Adrenal gland (tissue), 12 donors: Measurements from ENCODE around the gene CSF1R. TPM values are rescaled to one million over a fixed set of nuclear protein-coding genes. Genes with fewer than 3 reads are reported as not detected.
"Not testable (repeated sequence)": the region's sequence is repeated elsewhere in the genome, so short reads cannot be mapped to it uniquely, and the experiment has no call there.

Experiments used
- DNase-seq, 7 donors: peaks; one replicate each; pipeline ENCODE4 v3.0.0-alpha.2; 2019 to 2020
- H3K27ac ChIP-seq, 5 donors: fragments of 200-600 bp; sonication (generic) in 4 of 5; 1 replicate in 3 of 5; 2 replicates in 2 of 5; pipeline versions ENCODE4 v1.5.1 to v1.8.0; 2016 to 2020; ENCODE audit warnings: mild to moderate bottlenecking in 1 of 5
- H3K27me3 ChIP-seq: fragments of 200-600 bp; 2 replicates; pipeline ENCODE4 v1.8.0; 2021
- H3K36me3 ChIP-seq, 2 donors: fragments of 200-600 bp; replicated peaks in 1 of 2; 1 replicate in 1 of 2; 2 replicates in 1 of 2; pipeline versions ENCODE4 v1.5.1 to v1.8.0; 2018 to 2022
- H3K4me1 ChIP-seq, 2 donors: fragments of 200-600 bp; replicated peaks in 1 of 2; 1 replicate in 1 of 2; 2 replicates in 1 of 2; pipeline versions ENCODE4 v1.5.1 to v1.8.0; 2018 to 2021
- H3K4me3 ChIP-seq, 4 donors: fragments of 200-600 bp; sonication (generic) in 3 of 4; one replicate each; pipeline ENCODE4 v1.5.1; 2016 to 2018
- H3K9me3 ChIP-seq, 3 donors: fragments of 200-600 bp; sonication (generic) in 1 of 3; replicated peaks in 1 of 3; 1 replicate in 2 of 3; 2 replicates in 1 of 3; pipeline versions ENCODE4 v1.5.1 to v1.8.0; 2016 to 2021
- CTCF ChIP-seq, 6 experiments: fragments of 450-650 bp in 4 of 6; fragments of 200-600 bp in 2 of 6; sonication (generic) in 1 of 6; IDR thresholded peaks; 1 replicate in 5 of 6; 2 replicates in 1 of 6; pipeline versions ENCODE4 v1.5.1 to v1.8.0; 2016 to 2021; ENCODE audit warnings: antibody characterized with exemption in 6 of 6, mild to moderate bottlenecking in 2 of 6, moderate library complexity in 1 of 6
- POLR2A ChIP-seq, 2 donors: fragments of 450-650 bp; IDR thresholded peaks; one replicate each; pipeline ENCODE4 v1.6.1; 2017; ENCODE audit warnings: antibody characterized with exemption in 2 of 2, mild to moderate bottlenecking in 2 of 2, moderate library complexity in 1 of 2
- WGBS, 4 donors: extraction: QIAGEN DNeasy Blood & Tissue Kit in 2 of 4; methylation state at CpG; one replicate each; pipeline versions ENCODE4 v1.1.5 to v1.1.7; 2013 to 2017; 5-methylcytosine and 5-hydroxymethylcytosine counted together
- intact Hi-C, 2 donors: fragments of 100-400 bp; cut with DNase I; formaldehyde crosslinking; loops; one replicate each; pipeline versions ENCODE4 v1.14.1 to v1.15.0; 2022 to 2023
- polyA plus RNA-seq, 3 donors: library from polyadenylated mRNA; stranded (reverse); fragments of 200-250 nt in 2 of 3; fragments of 350-450 nt in 1 of 3; fragmentation: Illumina TruSeq in 1 of 3; extraction: RNeasy Lipid Tissue Mini Kit (QIAGEN cat#74804) in 1 of 3; gene quantifications; one replicate each; pipeline ENCODE4 v1.2.3, GENCODE V29; 2013 to 2014
- total RNA-seq, 9 donors: library from RNA; depleted of rRNA in 4 of 9; stranded (reverse); fragments of >200 nt in 4 of 9; fragments of 120-200 nt in 1 of 9; fragmentation: NEBNext Ultra II Directional in 1 of 9; extraction: Animal tissue kit (Norgen Biotek cat#: 25700) in 1 of 9; gene quantifications; one replicate each; pipeline versions ENCODE4 v1.1.0 to v1.2.4, GENCODE V29; 2013 to 2023
- donor health status: healthy with polysubstance abuse.
- donor health status: Bipolar disorder and iron deficiency.
- donor health status: DM: yes; HTN: yes; CAD: no.
- donor health status: DM: no; HTN: no; CAD: no.
- donor health status: DM: no; HTN: no; CAD: no.
- donor health status: DM: yes; HTN: yes; CAD: no.

CSF1R gene
- total and polyA plus RNA-seq, 12 donors: 4.6 to 165 (median 72.4) TPM

GRCh38 chr5:150052956-150053712 lies 33.2 kb downstream of the CSF1R start:
- Histone ChIP-seq H3K9me3 (no peaks in the 10 kb centered on the region), H3K27me3 (no peaks in the 10 kb centered on the region), H3K4me3 (no peak overlapping the region), H3K27ac (peak overlapping the region in 2 of 5 donors; percentile 26 to 62), H3K36me3 (peaks cover 0 to 79% of the 10 kb centered on the region in 2 donors), H3K4me1 (peaks cover 0 to 25% of the 10 kb centered on the region in 2 donors)
- intact Hi-C loops: no loop called here
- peak in 5 of 7 donors; percentile 63 to 73 (median 65) for DNase-seq
- TF ChIP-seq CTCF (IDR thresholded peaks at IDR 0.05) (no peak), POLR2A (IDR thresholded peaks at IDR 0.05) (no peak)
- WGBS, 4 donors: 61 to 72% (median 69%) methylated on average over 9 of the region's 9 CpGs

- Histone ChIP-seq H3K4me1 (peaks cover 0 to 32% of the 10 kb centered on the region in 2 donors), H3K4me3 (no peak overlapping the region), H3K9me3 (no peaks in the 10 kb centered on the region), H3K36me3 (peaks cover 0 to 86% of the 10 kb centered on the region in 2 donors), H3K27ac (peak overlapping the region in 2 of 5 donors; percentile 26 to 62), H3K27me3 (no peaks in the 10 kb centered on the region)
- no peak for DNase-seq
- TF ChIP-seq POLR2A (IDR thresholded peaks at IDR 0.05): no peak
- no peak for TF ChIP-seq CTCF (IDR thresholded peaks at IDR 0.05)
- intact Hi-C loops: no loop called here
- 47 to 100% (median 69%) methylated on average over 3 to 6 of the region's 6 CpGs for WGBS, 4 donors
Observed at GRCh38 chr5:150052226-150052955, 34.0 kb downstream of the CSF1R start.

DNA sequence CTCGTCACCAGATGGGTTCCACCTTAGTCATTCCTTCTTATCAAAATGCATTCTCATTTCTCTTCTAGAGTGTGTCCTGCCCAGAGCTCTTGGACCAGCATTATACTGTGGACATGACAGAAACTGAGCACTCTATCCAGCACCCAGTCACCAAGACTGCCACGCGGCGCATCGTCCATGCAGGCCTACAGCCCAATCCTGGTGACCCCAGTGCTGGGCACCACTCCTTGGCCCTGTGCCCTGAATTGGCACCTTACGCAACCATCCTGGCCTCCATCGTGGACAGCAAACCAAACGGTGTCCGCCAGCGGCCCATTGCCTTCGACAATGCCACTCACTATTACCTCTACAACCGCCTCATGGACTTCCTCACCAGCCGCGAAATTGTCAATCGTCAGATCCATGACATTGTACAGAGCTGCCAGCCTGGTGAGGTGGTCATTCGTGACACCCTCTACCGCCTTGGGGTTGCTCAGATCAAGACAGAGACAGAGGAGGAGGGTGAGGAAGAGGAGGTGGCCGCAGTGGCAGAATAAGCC lies 34.6 kb downstream of the CSF1R start:
- H3K27ac ChIP-seq: peak overlapping the region in 1 of 5 donors; percentile 1
- no peaks in the 10 kb centered on the region for H3K9me3 ChIP-seq
- H3K36me3 ChIP-seq: peaks cover 0 to 93% of the 10 kb centered on the region in 2 donors
- TF ChIP-seq POLR2A (IDR thresholded peaks at IDR 0.05) (no peak), CTCF (IDR thresholded peaks at IDR 0.05) (no peak)
- H3K4me3 ChIP-seq: no peak overlapping the region
- no peaks in the 10 kb centered on the region for H3K27me3 ChIP-seq
- no peak for DNase-seq
- H3K4me1 ChIP-seq: peaks cover 0 to 34% of the 10 kb centered on the region in 2 donors
- intact Hi-C loops: no loop called here
- WGBS, 4 donors: 85 to 88% (median 87%) methylated on average over 18 of the region's 18 CpGs

DNA sequence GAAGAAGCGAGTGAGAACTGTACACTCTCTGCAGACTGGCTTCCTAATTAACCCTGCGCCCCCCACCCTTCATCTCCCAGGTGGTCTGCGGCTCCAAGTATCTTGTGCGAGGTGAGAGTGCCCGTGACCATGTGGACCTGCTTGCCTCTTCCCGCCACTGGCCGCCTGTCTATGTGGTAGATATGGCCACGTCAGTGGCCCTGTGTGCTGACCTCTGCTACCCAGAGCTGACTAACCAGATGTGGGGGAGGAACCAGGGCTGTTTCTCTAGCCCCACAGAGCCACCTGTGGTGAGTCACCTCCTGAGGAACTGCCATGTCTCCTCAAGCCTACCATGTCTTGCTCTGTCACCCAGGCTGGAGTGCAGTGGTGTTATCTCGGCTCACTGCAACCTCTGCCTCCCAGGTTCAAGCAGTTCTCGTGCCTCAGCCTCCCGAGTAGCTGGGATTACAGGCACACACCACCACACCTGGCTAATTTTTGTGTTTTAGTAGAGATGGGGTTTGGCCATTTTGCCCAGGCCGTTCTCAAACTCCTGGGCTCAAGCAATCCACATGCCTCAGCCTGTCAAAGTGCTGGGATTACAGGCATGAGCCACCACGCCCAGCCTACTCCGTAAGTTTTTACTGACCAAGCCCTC lies 36.1 kb downstream of the CSF1R start:
- H3K4me3 ChIP-seq, H3K9me3 ChIP-seq, intact Hi-C loops, H3K27me3 ChIP-seq: not testable (repeated sequence)
- 65 to 80% (median 69%) methylated on average over 10 to 14 of the region's 14 CpGs for WGBS, 4 donors
- peak overlapping the region in 4 of 5 donors; percentile 3 to 74 (median 44) for H3K27ac ChIP-seq
- DNase-seq: peak; percentile 60 to 82 (median 77)
- H3K36me3 ChIP-seq: peaks cover 0 to 98% of the 10 kb centered on the region in 2 donors
- H3K4me1 ChIP-seq: peaks cover 0 to 34% of the 10 kb centered on the region in 2 donors
